HG02588 (cell line): ENCODE measurements around the gene ALDH3B1.

Experiments used
- ATAC-seq: cut with Tn5 transposase; IDR thresholded peaks from one replicate; pipeline ENCODE4 v1.9.1; 2021; ENCODE audit warnings: mild to moderate bottlenecking, moderate library complexity; ENCODE audit not compliant: unreplicated experiment

The ALDH3B1 gene

GRCh38 chr11:67996622-67997474 is 13.3 kb upstream of the ALDH3B1 start:
- ATAC-seq: no peak

- no peak for ATAC-seq
Observed at GRCh38 chr11:67997475-67997921, 12.6 kb upstream of the ALDH3B1 start.

- no peak for ATAC-seq
Observed at GRCh38 chr11:67998150-67999045, 11.7 kb upstream of the ALDH3B1 start.

- ATAC-seq: no peak
Observed at GRCh38 chr11:67999201-67999629, 10.9 kb upstream of the ALDH3B1 start.

GRCh38 chr11:67999704-68000103 is 10.4 kb upstream of the ALDH3B1 start:
- ATAC-seq: no peak

GRCh38 chr11:68002575-68002937 is 7.6 kb upstream of the ALDH3B1 start:
- no peak for ATAC-seq

- ATAC-seq: peak; percentile 37
Observed at GRCh38 chr11:68002938-68003845, 6.9 kb upstream of the ALDH3B1 start.

- ATAC-seq: peak; percentile 58
Observed at GRCh38 chr11:68003846-68004550, 6.1 kb upstream of the ALDH3B1 start, which contains the start of gene UNC93B1. TSS of gene UNC93B1 (minus strand) at chr11:68004097. CDS start at chr11:68004043, 54 bp downstream.

- no peak for ATAC-seq
Observed at GRCh38 chr11:68004551-68005335, 5.4 kb upstream of the ALDH3B1 start.

GRCh38 chr11:68006606-68007166 is 3.4 kb upstream of the ALDH3B1 start:
- no peak for ATAC-seq

- no peak for ATAC-seq
Observed at GRCh38 chr11:68007498-68008380, 2.4 kb upstream of the ALDH3B1 start.

- ATAC-seq: no peak
Observed at GRCh38 chr11:68008381-68009337, 1.5 kb upstream of the ALDH3B1 start.

GRCh38 chr11:68009391-68010089 is 587 bp upstream of the ALDH3B1 start:
- no peak for ATAC-seq

GRCh38 chr11:68011051-68011943 is 1.2 kb downstream of the ALDH3B1 start:
- ATAC-seq: no peak
